ENCODE measurements around the gene LOC128125822.

DNA sequence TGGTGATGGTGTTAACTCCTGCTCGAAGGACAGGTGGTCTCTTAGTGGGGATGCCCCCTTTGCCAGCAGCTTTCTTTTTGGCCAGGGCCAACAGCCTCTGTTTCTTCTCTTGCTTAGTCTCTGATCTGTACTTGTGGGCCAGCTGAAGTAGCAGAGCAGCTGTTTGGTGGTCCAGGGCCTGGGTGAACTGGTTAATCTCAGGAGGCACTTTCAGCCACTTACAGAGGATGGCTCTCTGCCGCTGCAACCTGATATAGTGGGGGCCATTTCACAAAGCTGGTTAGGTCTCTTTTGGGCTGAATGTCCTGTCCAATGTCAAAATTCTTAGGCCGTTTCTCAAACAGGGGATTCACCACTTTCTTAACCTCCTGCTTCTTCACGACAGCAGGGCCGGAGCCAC, 23.2 kb upstream of the LOC128125822 start:
- TF ChIP-seq POLR2AphosphoS5 (IDR thresholded peaks at IDR 0.05; ENCODE audit: low read depth, low read length) (no peak), CTCF (IDR thresholded peaks at IDR 0.05) (no peak)
